ENCODE results near the gene AHNAK.

The AHNAK gene

DNA sequence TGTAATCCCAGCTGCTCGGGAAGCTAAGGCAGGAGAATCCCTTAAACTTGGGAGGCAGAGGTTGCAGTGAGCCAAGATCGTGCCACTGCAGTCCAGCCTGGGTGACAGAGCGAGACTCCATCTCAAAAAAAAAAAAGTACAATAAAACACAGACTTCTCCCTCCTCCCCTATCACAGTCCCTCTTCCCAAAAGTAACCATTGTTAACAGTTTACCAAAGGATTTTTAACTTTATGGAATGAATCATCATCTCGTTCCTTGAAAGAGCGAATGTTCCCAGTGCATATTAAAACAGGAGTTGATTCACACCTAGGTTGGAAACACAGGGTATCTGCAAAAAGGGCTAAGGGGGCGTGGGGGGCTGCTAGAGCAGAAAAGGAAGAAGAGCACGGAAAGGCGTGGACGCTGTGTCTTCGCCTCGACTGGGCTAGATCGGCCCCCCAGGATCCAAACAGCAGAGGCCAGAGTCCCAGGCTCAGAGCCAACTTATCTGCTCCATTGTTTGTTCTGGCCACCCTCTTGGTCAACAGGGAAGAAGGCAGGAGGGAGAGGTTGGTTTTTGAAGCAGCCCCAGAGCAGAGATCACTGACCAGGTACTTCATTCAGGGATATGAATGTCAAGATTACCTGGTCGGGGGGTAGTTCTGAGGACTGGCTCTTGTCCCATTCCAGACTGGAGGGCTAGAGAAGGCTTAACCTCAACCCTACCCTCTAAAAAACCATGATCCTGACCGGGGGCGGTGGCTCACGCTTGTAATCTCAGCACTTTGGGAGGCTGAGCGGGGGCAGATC is 2.1 kb upstream of the AHNAK start:
- no peak for DNase-seq

DNA sequence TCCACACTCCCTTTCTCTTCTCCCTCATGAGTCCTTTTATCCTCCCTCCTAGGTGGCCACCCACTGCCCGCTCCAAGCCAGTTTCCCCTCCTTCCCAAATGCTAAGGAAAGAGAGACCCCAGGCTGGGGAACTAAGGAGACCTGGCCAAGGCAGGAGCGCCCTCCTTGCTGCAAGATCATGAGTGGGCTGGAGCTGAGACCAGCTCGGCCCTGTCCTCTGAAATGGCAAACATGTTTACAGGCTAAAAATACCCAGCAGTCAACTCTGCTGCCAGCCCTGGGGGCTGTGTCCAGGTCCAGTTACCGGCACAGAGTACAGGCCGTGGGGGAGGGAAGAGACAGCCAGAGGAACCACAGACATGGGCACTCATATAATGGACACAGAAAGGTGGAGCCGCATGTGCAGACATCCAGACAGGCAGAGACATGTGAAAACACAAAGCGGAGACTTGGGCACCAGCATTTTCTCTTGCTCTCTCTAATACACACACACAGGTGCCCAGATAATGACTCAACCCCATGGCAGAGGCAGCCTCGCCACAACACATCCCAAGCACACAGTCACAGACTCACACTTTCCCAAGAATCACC is 1.2 kb upstream of the AHNAK start:
- no peak for DNase-seq

DNA sequence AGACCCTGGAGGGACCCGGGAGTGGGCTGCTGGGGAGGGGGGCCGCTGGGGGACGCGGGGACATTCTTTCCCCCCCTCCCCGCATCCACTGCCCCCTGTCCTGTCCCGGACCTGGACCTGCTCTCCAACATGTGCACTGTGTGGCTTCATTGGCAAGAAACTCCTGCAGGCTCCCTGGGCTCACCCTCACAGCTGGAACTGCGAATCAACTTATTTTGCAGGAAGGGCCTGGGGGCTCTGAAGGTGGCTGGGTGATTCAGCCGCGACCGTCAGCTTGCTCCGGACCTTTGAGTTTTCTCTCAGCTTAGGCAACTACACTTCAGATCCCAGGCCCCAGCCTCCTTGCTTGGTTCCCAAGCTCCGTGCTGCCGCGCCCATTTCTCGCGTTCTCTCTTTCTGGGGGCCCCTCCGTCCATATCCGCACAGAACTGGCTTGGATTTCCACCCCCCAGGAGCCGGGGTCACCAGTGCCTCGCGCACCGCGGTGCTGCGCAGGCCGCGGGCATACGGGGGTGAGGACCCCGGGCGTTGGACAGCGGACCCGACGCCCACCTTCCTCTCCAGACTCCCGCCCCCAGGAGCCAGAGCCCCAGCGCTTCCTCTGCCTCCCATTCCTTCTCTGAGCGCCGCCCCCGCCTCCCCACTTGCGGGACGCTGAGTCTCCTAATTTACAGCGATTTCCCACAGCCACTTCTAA is 471 bp upstream of the AHNAK start:
- DNase-seq = no peak

DNA sequence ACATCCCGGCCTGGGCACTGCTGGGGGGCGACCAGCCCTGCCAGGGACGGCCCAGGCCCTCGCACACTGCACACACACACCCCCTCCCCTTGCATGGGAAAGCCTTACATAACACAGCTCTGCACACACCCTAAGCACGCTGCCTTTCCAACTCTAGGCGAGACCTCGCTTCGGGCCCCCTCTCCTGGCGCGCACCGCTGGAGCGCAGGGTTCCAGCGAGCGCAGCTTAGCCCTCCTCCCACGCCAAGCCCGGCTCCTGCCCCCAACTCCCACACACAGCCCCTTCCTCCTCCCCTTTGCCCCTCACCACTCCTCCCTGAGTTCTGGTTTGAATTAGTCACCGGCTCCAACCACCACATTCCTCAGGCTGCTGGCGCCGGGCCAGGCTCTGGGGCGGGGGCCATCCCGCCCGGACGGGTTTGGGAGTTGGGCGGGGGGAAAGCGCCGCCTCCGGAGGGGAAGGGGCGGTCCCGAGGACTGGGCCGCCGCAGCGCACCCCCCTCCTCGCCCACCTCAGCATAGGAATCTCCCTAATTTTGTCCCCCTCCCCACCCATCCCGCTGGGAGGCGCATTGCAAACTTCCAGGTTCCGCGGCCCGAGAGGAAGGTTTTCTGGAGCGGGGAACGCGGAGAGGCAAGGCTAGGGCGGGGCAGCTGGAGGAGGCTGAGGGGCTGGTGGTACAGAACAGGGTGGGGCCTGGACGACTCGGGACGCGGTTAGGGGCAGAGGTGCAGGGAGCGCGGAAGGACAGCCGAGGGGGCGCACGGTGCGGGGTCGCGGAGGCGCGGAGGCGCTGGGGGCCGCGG is 966 bp downstream of the AHNAK start:
- DNase-seq = peak; percentile 79

DNA sequence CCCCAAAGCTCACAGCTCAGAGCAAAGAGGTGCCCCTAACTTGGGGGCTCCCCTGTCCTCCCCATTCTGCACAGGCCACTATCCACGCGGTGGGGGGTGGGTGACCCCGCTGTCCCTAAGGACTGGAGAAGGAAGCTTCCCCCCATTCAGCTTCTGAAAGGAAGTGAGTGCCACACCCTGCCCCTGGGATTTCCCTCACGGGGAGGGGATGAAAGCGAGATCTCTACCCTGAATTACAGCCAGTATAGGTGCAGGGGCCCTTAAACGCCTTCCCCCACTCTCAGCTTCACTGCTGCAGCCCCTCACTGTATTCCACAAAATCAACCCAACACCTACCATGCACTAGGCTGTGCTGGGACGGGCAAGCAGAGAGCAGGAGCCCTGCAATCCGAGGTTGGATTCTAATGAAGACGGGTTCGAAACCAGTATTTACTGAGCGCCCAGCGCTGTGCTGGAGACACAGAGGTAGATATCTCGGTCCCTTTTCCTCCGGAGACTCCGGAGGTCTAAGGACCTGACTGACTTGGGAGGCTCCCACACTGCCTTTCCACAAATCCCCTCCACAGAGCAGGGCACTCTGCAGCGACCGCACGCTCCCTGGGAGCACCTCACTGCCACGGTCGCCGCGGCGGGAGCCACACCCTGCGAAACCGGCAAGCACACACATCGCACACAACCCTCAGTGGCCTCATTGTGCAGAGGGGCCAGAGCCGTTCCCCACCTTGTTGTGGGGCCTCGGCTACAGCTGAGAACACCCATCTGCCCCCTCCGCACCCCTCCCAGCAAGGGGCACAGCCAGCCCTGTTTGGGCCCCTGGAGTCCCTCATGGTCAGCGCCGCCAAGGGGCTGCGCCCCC is 1.8 kb downstream of the AHNAK start:
- peak; percentile 65 for DNase-seq

DNA sequence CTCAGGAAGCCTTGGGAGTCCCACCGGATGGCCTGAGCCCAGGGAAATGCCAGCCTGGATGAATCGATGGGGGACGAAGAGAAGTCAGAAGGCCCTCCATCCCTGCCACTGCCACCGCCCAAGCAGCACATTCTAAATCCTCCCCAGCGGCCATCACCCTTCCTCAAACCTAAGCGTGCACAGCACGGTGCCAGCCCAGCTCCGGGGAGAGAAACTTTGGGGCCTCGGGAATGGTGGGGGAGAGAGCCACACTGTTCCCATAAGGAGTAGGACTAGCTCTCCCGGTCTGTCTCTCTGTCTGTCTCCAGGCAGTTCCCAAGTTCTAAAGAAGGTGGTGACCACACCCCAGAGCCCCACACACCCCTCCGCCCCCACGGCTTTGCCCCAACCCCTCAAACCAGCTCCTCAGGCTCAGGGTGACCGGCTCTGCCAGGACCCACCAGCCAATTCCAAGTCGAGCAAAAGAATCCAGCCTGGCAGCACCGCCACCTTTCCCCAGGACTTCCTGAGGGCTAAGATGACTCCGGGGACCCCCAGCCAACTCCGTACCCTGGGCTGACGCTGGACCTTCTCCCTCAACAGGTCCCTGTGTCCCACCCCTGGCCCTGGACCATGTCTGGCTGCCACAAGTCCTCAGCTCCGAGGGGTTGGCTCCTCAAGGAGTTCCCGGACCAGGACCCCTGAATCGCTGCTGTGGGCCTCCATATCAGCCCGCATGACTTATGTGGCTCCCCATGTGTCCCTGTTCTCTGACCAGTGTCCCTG is 2.7 kb downstream of the AHNAK start:
- no peak for DNase-seq

DNA sequence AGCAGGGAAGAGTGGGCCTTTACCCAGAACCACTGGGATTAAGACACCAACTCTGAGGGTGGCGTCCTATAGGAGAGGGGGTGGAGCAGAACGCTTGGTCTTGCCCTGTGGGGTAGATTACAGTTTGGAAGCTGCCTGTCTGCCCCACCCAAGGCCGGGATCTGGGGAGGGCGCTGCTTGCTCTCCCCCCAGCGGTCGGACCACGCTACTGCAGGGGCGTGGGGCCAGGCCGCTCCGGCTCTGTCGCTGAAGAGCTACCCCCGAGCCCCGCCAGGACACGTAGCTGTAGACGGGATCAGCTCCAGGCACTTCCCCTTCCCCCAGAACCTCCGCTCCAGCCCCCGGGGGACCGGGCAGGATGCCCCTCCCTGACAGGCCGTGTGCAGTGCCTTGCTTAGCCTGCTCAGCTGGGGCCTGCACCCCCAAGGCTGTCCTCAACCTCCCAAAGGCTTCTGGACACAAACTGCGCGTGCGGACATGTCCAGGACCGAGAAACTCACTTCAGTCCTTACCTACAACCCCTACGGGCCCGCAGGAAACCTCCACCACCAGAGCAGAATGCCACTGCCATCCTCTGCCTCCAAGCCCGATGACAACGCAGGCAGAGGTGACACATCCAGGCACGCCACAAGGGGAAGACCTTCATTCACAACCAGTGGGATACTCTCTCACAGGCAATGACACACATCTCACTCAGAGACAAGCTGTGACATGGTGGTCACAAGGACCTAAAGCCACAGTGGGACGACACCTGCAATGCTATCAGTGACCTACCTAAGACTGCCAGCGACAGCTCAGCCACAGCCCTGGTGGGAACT is 3.6 kb downstream of the AHNAK start:
- DNase-seq = peak; percentile 86

DNA sequence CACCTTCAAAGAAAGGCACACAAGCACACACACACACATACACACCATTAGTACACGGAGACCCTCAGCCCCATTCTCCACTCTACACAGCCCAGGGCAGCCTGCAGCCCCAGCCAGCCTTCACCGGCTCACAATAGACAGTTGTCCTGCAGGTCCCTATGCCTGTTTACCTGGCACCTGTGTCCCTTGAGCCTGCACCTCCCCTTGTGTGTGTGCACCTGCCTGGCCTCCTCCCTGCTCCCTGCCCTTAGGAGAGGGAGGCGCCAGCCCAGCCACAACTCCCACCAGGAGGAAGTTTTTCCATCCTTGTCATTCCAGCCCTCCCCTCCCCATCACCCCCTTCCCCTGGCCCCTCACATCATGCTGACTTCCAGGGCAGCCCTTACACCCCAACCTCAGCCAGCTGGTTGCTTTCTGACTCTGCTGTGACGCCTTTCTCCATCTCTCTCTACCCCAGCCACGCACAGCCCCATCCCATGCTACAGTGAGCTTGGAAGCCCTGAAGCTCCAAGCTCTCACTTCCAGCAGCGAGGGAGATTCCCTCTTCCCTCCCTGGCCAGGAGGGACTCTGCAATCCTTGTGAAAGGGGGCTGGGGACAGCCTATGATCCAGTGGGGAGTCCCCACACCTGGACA is 4.4 kb downstream of the AHNAK start:
- DNase-seq = peak; percentile 49

DNA sequence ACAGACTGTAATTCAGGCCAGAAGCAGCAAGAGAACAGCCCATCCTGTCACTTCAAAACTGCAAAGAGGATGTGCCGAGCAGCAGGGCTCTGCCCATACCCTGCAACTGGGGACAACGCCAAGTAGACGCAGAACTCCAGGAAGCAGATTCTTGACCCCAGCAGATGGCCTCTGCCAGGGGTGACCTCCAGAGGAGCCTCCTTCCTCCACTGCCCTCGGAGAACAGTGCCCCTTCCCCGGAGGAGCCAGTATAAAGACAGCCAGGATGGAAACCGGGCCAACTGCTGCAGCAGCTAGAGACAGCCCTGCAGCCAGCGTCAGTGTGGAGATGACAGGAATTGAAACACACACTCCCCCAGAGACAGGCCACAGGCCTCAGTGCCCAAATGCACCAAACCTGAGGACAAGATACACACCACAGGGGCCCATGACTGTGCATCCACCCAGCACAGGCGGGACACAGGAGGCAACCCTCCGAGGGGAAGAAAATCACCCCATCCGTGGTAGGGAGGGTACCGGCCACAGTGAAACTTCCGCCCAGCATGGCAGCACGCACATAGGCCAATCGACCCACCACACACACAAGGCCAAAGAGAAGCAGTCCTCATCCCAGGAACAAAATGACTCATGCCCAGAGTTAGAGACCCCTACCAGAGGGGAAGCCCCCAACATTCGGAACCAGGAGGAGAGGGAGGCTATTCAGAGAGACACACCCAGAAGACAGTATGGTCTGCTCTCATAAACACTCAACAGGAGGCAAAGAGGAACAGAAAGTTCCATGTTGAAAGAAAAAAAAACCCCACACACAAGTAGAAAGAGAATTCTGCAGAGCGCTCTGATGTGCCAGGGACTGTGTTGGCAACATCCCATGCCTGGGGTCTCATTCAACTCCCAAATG is 5.6 kb downstream of the AHNAK start:
- DNase-seq = peak; percentile 89

DNA sequence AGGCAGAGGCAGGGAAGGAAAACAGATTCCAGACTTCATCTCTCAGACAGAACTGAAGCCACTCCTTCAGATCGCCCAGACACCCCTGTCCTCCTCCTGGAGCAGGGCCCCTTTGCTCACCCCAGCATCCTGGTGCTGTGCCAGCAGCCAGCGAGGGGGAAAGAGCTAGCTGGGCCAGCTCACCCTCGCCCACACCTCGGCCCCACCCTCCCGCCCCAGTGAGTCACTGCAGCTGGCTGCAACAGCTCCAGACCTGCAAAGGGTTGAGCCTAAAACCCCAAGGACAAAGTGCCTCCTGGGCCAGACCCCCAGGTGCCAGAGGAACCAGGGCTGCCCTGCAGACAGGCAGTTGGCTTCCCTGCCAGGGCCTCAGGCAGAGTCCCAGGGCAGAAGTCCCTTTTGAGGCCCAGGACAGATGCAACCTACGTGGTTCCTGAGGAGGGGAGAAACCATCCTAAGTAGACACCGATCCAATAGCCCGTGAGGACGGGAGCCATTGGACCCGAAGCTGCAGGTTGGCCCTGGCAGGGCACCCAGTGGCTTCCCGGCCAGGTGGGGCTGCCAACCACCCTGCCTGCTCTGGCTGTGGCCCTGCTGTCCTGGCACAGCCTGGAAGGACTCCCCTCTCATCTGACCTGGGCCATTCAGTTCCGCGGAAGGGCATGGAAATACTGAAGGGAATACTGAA is 7.2 kb downstream of the AHNAK start:
- peak; percentile 65 for DNase-seq

DNA sequence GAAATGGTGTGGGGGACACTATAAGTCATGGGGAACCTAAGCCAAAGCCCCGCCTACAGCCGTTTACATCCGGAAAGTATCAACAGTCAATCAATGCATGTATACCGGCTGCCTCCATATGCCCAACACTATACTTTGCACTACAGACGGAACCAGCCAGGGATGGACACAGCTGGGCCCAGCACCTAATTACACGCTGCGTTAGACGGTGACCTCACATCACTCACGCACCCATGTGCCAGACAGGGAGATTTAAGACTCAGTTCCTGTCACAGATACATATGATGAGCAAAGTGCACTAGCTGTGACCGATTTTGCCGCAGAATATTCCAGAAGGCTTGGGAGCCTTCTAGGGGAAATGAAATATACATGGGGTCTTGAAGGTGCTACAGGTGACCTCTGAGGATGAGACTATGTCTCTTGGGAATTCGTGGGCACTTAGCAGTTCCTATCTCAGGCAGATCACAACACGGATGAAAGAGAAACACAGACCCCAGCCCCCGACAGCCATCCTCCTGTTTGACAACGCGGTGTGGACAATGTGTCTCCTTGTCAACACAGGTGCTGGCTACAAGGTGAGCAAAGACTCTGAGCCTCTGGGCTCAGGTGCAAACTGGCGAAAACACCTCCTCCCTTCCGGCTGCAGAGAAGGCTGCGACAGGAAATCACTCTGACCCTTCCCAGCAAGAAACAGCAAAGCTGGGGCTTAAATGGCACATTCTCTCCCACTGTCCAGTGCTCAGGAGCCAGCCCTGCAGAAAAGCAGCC is 8.0 kb downstream of the AHNAK start:
- no peak for DNase-seq

DNA sequence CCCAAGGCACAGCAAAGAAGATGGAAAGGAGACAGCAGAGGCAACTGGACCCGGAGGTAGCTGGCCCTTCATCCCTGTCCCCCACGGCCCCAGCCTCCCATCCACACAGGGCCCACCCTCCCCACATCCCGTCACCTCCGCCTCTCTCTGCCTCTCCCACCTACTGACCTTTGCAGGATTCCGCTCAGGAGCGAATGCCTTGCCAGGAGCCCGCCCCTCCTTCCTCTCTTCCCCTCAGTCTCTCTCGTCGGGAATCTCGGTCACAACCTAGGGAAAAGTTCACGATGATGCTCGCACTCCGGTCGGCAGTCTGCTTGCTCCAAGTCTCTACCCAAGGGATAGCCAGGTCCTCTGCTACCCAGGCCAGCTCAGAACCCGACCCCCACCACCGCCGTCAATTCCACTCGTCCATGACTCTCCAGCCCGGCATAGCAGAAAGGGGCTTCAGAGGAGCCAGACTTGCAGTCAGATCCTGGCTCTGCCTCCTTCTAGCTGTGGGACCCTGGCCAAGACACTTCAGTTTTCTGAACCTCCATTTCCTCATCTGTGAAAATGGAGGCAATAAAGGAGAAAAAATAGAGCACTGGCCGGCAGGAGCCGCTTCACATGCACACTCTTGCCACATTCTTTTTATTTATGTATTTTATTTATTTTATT is 10.2 kb downstream of the AHNAK start:
- no peak for DNase-seq

DNA sequence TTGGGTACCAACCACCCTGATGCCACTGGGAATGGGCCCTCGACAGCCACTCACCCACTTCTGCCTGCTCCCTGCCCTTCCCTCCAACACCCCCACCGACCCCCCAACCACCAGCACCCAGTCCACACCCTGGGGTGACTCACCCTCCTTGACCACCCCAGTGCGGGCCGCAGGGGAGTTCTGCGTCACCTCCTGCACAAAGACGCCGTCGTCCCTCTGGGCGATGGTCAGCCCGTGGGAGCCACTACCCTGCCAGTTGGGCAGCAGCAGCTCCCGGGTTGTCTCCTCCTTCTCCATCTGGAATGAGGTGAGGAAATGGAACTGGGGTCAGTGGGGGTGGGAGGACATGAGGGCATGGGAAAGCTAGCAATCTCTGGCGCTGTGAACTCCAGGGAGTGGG is 10.8 kb downstream of the AHNAK start:
- DNase-seq = no peak

DNA sequence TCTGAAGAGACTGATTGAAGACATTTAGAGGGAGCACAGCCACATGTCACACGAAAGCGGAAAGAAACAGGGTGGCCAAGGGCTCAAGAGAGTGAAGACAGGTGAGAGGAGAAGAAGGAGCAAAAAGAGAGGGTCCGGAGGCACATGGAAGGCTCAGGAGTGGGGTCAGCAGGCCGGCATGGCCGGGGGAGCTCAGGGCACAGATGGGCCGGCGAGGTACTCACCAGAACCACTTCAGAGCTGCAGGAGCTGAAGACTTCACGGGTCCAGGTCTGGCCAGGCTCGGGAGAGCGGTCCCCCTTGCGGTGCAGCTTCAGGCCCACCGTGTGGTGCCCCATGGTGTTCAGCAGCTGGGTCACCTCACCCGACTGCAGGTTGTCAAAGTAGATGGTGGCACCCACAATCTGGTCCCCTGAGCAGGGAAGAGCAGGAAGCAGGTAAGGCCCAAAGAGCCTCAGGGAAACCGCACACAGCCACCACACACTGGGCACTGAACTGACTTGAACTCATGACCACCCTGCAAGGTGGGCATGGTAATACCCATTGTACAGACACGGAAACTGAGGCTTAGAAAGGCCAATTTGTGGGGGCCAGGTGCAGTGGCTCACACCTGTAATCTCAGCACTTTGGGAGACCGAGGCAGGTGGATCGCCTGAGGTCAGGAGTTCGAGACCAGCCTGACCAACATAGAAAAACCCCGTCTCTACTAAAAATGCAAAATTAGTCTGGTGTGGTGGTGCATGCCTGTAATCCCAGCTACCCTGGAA is 11.6 kb downstream of the AHNAK start:
- no peak for DNase-seq

DNA sequence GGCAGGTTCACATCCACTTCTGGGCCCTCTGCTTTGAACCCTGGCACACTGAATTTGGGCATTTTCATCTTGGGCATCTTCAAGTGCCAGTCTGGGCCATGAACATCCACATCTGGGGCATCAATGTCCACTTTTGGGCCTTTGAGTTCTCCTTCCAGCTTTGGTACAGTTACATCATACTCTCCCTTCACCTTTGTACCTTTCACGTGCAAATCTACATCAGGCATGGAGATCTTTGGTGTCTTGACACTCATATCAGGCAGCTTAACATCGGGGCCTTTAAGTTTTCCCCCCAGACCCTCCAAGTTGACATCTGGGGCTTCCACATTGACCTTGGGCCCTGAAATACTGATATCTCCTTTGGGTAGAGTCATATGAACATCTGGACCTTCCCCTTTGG is 14.5 kb downstream of the AHNAK start:
- no peak for DNase-seq

DNA sequence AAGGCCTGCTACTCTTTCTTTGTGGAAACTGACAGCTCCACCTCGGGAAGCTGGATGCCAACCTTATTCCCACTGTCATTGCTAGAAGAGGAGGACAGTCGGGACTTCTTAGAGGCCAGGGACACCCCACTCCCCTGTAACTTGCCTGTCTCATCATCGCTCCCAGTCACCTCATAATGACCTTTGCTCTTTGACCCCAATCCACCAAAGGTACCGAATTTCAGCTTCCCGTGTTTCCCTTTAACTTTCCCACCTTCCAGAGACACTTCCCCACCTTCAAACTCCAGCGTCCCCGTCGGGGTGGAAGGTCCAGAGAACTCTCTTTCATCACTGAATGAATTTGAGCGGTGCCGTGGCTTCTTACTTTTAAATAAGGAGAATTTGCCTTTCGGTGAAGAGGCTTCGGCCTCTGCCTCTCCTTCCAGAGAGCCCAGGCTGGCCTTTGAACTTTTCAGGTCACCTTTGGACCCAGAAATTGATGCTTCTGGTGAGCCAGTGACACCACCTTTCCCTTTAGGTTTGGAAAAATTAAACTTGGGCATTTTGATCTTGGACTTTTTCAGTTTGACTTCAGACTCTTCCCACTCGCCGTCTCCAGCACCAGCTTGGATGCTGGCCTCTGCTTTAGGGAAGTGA is 29.8 kb downstream of the AHNAK start:
- no peak for DNase-seq
